ENCODE data around the gene ZNF862. TPM values are rescaled to one million over a fixed set of nuclear protein-coding genes. Genes with fewer than 3 reads are reported as not detected.

Gene ZNF862
- total and polyA plus RNA-seq, 10 of the 15 experiments (the other 5 are each of a cell fraction or from before 2014, with no cell fraction given), result 0.49 to 7.7 (median 3.5) TPM

DNA sequence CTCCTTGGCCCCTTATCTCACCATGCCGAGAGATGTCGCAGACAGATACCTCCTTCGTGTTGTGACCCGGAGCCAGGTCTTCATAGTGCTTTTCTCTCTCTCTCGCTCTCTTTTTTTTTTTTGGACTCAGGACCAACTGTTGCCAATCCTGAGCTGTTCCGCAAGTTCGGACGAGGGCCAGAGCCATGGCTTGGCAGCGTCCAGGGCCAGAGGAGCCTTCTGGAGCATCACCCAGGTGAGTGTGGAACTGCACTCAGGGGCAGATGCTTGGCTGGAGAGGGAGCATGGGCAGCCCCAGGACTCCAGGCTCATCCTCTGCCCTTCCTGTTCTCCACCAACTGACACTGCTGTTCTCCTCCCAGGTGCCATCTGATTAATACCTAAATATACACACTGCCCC lies 7.8 kb downstream of the ZNF862 start:
- FAIRE-seq (no peak), ATAC-seq (no peak), DNase-seq (ENCODE audit: low read depth, low spot score) (no peak)
- Histone ChIP-seq H3K4me1 (ENCODE audit: control insufficient read depth, insufficient read depth, low read length) (peaks cover 11% of the 10 kb centered on the region), H3K79me2 (ENCODE audit: control insufficient read depth, insufficient read depth, low read length) (no peaks in the 10 kb centered on the region), H2AFZ (ENCODE audit: control insufficient read depth, low read depth, low read length) (no peak overlapping the region), H3K27me3 (replicated peaks in 1 of 2; ENCODE audit: control insufficient read depth in 2 of 2, insufficient read depth in 2 of 2, low read length in 1 of 2) (no peaks in the 10 kb centered on the region), H3K36me3 (ENCODE audit: control insufficient read depth in 2 of 2, insufficient read depth in 2 of 2, low read length in 1 of 2) (no peaks in the 10 kb centered on the region), H3K27ac (ENCODE audit: control insufficient read depth, insufficient read depth) (no peak overlapping the region), H3K4me3 (no peak overlapping the region), H3K9me3 (replicated peaks; ENCODE audit: control insufficient read depth, insufficient read depth, low read length) (no peaks in the 10 kb centered on the region), H4K20me1 (ENCODE audit: control insufficient read depth, insufficient read depth) (no peaks in the 10 kb centered on the region), H3K9ac (ENCODE audit: control insufficient read depth, insufficient read depth, low read length) (no peak overlapping the region), H3K4me2 (ENCODE audit: control insufficient read depth, insufficient read depth) (no peak overlapping the region)
- TF ChIP-seq CBX3 (IDR thresholded peaks at IDR 0.05; ENCODE audit: borderline replicate concordance, low read depth) (no peak), ETV6 (conservative IDR thresholded peaks at IDR 0.05 in 1 of 2, IDR thresholded peaks at IDR 0.05 in 1 of 2; ENCODE audit: borderline replicate concordance in 1 of 2, low read depth in 1 of 2) (no peak), BCL11A (IDR thresholded peaks at IDR 0.05; ENCODE audit: low read depth, low read length) (no peak), NR2C1 (IDR thresholded peaks at IDR 0.05) (no peak), POLR2AphosphoS5 (IDR thresholded peaks at IDR 0.05; ENCODE audit: low read length) (no peak), ZNF24 (IDR thresholded peaks at IDR 0.05) (no peak), NR2F1 (conservative IDR thresholded peaks at IDR 0.05) (no peak), CBFB (IDR thresholded peaks at IDR 0.05; ENCODE audit: low read depth) (no peak), RAD51 (IDR thresholded peaks at IDR 0.05) (no peak), IKZF2 (IDR thresholded peaks at IDR 0.05) (no peak), EZH2 (IDR thresholded peaks at IDR 0.05; ENCODE audit: borderline replicate concordance, control insufficient read depth, low read depth, low read length) (no peak)
- TF ChIP-seq, protein P1, sequence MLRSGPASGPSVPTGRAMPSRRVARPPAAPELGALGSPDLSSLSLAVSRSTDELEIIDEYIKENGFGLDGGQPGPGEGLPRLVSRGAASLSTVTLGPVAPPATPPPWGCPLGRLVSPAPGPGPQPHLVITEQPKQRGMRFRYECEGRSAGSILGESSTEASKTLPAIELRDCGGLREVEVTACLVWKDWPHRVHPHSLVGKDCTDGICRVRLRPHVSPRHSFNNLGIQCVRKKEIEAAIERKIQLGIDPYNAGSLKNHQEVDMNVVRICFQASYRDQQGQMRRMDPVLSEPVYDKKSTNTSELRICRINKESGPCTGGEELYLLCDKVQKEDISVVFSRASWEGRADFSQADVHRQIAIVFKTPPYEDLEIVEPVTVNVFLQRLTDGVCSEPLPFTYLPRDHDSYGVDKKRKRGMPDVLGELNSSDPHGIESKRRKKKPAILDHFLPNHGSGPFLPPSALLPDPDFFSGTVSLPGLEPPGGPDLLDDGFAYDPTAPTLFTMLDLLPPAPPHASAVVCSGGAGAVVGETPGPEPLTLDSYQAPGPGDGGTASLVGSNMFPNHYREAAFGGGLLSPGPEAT (IDR thresholded peaks at IDR 0.05; ENCODE audit: low read depth), result no peak
- in situ Hi-C loops (cut with MboI), result no loop called here
- ChIA-PET POLR2A (interaction anchor here (0.6 kb wide), 1 partner anchor 1787 kb away, joined by 3 read pairs; no protein-coding TSS in a partner anchor), SMC1A (ENCODE audit: uncharacterized antibody, unreplicated experiment) (interaction anchor here (1.3 kb wide), 1 partner anchor 24 kb away, joined by 5 read pairs; no protein-coding TSS in a partner anchor), CTCF (no interaction called here), RAD21 (ENCODE audit: unreplicated experiment) (interaction anchor here (0.6 kb wide), 1 partner anchor 8 kb away, joined by 3 read pairs; the partner anchor contains the start of gene ZNF862)
- 88% methylated on average over 9 of the region's 9 CpGs for WGBS (ENCODE audit: insufficient coverage, insufficient replicate concordance, low lambda C conversion rate, missing lambda C conversion rate)
- no TSS peak for BruUV-seq (replicated peaks)
- intact Hi-C loops (cut with micrococcal nuclease; ENCODE audit: unreplicated experiment), result no loop called here

All from GM12878 (cell line).